Kidney epithelial cell (primary cell): ENCODE data around the gene NCKAP5. TPM values are rescaled to one million over a fixed set of nuclear protein-coding genes. Genes with fewer than 3 reads are reported as not detected.
A peak's percentile ranks its signal among the peaks of the same experiment; 100 is the strongest.
"Not testable (repeated sequence)": the region's sequence is repeated elsewhere in the genome, so short reads cannot be mapped to it uniquely, and the experiment has no call there.

Source experiments
- DNase-seq: peaks from one replicate; pipeline ENCODE4 v3.0.0-alpha.2; 2010; ENCODE audit warnings: low read depth
- H3K27me3 ChIP-seq: 2 replicates; pipeline ENCODE4 v1.6.0; 2011; ENCODE audit warnings: low read length; ENCODE audit not compliant: control insufficient read depth, insufficient read depth
- H3K36me3 ChIP-seq: 2 replicates; pipeline ENCODE4 v1.5.1; 2011; ENCODE audit warnings: low read length; ENCODE audit not compliant: control insufficient read depth, insufficient read depth
- H3K4me3 ChIP-seq: 2 replicates; pipeline ENCODE4 v1.5.1; 2011; ENCODE audit warnings: low read depth, mild to moderate bottlenecking, control low read depth, low read length
- total RNA-seq: library from RNA; depleted of rRNA; stranded (reverse); fragments of >200 nt; gene quantifications from 2 replicates; pipeline ENCODE4 v1.2.3, GENCODE V29; 2015
- TF ChIP-seq, protein P1 (sequence below): IDR thresholded peaks from 2 replicates; pipeline ENCODE4 v1.5.1; 2011; ENCODE audit warnings: mild to moderate bottlenecking, moderate library complexity, low read length, control low read depth, inconsistent platforms; ENCODE audit not compliant: insufficient read depth, poor library complexity, severe bottlenecking

Gene NCKAP5
- total RNA-seq, 1 donor from 2014 or later, result 0.33 TPM

DNA sequence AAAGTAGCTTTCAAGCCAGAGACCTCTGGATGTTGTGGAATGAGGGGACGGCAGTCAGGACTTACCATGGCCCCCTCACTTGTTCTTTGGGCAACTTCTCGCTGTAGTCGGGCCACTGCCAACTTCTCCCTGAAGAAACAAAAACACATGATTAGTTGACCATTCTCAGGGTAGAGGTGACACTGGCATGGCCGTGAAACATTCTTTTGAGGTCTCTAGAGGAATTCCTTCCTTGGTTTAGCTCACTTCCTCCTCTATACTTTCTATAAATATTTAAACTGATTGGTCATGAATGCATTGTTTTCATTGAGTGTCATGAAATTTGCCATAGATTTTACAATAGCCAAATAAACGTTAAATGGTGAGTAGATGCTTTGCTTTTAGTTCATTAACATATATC, 354.6 kb downstream of the NCKAP5 start:
- DNase-seq, result no peak
- Histone ChIP-seq H3K27me3 (no peaks in the 10 kb centered on the region), H3K4me3 (no peak overlapping the region), H3K36me3 (no peaks in the 10 kb centered on the region)
- TF ChIP-seq, protein P1, sequence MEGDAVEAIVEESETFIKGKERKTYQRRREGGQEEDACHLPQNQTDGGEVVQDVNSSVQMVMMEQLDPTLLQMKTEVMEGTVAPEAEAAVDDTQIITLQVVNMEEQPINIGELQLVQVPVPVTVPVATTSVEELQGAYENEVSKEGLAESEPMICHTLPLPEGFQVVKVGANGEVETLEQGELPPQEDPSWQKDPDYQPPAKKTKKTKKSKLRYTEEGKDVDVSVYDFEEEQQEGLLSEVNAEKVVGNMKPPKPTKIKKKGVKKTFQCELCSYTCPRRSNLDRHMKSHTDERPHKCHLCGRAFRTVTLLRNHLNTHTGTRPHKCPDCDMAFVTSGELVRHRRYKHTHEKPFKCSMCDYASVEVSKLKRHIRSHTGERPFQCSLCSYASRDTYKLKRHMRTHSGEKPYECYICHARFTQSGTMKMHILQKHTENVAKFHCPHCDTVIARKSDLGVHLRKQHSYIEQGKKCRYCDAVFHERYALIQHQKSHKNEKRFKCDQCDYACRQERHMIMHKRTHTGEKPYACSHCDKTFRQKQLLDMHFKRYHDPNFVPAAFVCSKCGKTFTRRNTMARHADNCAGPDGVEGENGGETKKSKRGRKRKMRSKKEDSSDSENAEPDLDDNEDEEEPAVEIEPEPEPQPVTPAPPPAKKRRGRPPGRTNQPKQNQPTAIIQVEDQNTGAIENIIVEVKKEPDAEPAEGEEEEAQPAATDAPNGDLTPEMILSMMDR, result no peak

DNA sequence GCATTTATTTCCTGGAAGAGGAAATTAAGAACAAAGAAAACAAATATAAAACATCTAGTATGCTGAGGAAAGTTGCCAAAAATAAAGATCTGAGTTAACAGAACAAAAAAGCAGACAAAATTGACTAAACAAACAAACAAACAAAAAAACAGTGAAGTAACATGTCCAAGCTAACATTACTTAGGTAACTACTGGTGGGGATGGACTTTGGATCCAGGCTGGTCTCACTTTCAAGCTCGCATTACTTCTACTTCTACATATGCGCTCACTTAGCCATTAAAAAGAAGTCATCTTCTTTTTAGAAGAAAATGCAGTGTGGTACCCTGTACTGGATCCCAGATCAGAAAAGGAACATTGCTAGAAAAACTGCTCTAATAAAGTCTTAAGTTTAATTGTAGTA, 358.9 kb downstream of the NCKAP5 start:
- TF ChIP-seq, protein P1, result no peak
- H3K27me3 ChIP-seq, result no peaks in the 10 kb centered on the region
- H3K36me3 ChIP-seq, result no peaks in the 10 kb centered on the region
- no peak for DNase-seq
- no peak overlapping the region for H3K4me3 ChIP-seq

DNA sequence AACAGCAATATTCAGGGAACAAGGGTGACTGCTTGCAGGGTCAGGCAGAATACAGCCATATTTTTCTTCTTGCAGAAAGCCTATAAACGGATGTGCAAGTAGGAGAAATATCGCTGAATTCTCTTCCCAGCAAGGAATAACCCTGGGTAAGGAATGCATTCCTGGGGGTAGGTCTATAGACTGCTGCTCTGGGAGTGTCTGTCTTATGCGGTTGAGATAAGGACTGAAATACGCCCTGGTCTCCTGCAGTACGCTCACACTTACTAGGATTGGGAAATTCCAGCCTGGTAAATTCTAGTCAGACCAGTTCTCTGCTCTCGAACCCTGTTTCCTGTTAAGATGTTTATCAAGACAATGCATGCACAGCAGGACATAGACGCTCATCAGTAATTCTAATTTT, 361.6 kb downstream of the NCKAP5 start:
- H3K4me3 ChIP-seq, H3K36me3 ChIP-seq, DNase-seq, H3K27me3 ChIP-seq: not testable (repeated sequence)

DNA sequence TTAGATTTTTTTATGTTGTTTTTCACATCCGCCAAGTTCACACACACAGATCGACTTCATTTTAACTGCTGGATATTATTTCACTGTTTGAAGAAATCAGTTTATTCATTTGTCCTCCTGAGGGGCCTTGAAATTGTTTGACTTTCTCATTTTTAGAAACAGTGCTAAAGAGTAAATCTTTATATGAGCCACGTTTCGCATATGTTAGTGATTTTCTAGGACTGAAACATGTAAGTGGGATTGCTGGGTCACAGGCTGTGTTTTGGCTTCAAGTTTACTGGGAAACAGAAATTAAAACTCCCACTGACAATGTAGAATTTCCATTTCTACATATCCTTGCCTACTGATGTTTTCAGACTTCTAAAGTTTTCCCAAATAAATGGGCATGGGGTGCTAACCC, 363.8 kb downstream of the NCKAP5 start:
- Histone ChIP-seq H3K27me3 (no peaks in the 10 kb centered on the region), H3K4me3 (no peak overlapping the region), H3K36me3 (no peaks in the 10 kb centered on the region)
- TF ChIP-seq, protein P1, result no peak
- DNase-seq, result no peak

DNA sequence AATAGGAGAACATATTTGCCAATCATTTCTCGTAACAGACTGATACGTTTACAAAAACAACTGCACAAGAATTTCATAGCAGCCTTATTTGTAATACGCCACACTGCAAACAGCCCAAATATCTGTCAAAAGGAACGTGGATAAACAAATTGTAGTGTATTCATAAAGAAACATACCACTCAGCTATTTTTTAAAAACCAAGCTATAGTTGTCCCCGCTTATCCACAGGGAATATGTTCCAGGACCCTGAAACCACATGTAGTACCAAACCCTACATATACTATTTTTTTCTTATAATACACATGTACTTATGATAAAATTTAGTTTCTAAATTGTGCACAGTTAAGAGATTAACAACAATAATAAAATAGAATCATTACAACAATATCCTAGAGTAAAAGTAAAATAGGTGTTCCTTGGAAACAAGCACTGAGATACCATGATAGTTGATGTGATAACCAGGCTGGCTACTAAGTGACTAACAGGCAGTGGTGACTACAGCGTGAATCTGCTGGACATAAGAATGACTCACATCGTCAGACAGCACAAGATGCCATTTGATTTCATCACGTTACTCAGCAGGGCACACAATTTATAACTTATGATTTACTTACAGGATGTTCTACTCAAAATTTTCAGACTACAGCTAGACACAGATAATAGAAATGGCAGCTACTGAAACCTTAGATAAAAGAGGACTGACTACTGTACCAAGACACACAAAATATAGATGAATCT, 367.4 kb downstream of the NCKAP5 start:
- H3K4me3 ChIP-seq, result no peak overlapping the region
- DNase-seq, result peak; percentile 91
- TF ChIP-seq, protein P1, result no peak
- H3K27me3 ChIP-seq, result no peaks in the 10 kb centered on the region
- H3K36me3 ChIP-seq, result no peaks in the 10 kb centered on the region

DNA sequence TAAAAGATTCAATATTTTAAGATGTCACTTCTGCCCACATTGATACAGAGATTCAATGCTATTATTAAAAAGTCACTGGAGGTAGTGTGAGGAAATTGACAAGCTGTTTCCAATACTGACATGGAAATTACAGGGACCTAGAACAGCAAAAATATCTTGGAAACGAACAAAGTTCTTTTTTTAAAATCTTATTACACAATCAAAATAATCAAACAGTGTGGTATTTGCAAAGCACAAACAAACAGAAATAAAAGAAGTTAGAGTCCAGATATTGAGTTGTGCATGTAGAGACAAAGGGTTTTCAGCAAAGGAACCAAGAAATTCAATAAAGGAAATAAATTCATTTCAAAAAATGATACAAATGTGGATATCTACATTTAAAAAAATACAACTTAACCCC, 369.6 kb downstream of the NCKAP5 start:
- TF ChIP-seq, protein P1, result no peak
- no peak overlapping the region for H3K4me3 ChIP-seq
- no peaks in the 10 kb centered on the region for H3K27me3 ChIP-seq
- H3K36me3 ChIP-seq, result no peaks in the 10 kb centered on the region
- DNase-seq, result no peak
